ENCODE data around the gene RNF25. TPM values are rescaled to one million over a fixed set of nuclear protein-coding genes. Genes with fewer than 3 reads are reported as not detected.
"Not testable (repeated sequence)": the region's sequence is repeated elsewhere in the genome, so short reads cannot be mapped to it uniquely, and the experiment has no call there.

Gene RNF25
- total RNA-seq, 1 donor from 2014 or later = 35.7 TPM

DNA sequence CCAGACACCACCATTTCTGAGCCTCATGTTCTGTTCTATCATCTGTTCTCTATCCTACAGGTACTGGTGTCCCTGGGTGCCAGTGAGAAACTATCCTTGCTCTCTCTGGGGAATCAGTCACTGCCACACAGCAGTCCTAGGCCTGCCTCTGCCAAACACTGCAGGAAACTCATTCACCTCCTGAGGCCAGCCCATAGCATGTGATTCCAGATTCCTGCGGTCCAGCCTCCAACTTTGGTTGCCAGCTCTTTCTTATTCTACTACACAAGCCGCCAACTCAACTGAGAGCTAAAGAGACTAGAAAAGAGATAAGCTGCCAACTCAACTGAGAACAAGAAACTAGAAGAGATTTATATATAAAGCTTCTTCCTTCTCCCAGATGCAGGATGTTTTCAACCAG, 30.0 kb upstream of the RNF25 start:
- no peak for DNase-seq (ENCODE audit: extremely low spot score, unreplicated experiment)
- no peaks in the 10 kb centered on the region for H3K27me3 Mint-ChIP-seq (ENCODE audit: unreplicated experiment)
- H3K4me3 Mint-ChIP-seq (ENCODE audit: unreplicated experiment) = no peak overlapping the region
- TF ChIP-seq, protein P1, sequence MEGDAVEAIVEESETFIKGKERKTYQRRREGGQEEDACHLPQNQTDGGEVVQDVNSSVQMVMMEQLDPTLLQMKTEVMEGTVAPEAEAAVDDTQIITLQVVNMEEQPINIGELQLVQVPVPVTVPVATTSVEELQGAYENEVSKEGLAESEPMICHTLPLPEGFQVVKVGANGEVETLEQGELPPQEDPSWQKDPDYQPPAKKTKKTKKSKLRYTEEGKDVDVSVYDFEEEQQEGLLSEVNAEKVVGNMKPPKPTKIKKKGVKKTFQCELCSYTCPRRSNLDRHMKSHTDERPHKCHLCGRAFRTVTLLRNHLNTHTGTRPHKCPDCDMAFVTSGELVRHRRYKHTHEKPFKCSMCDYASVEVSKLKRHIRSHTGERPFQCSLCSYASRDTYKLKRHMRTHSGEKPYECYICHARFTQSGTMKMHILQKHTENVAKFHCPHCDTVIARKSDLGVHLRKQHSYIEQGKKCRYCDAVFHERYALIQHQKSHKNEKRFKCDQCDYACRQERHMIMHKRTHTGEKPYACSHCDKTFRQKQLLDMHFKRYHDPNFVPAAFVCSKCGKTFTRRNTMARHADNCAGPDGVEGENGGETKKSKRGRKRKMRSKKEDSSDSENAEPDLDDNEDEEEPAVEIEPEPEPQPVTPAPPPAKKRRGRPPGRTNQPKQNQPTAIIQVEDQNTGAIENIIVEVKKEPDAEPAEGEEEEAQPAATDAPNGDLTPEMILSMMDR (IDR thresholded peaks at IDR 0.05) = no peak
- peaks cover 29% of the 10 kb centered on the region for H3K36me3 Mint-ChIP-seq (ENCODE audit: unreplicated experiment)
- no peaks in the 10 kb centered on the region for H3K9me3 Mint-ChIP-seq (ENCODE audit: unreplicated experiment)
- no peak overlapping the region for H3K27ac Mint-ChIP-seq (ENCODE audit: unreplicated experiment)
- H3K4me1 Mint-ChIP-seq (ENCODE audit: unreplicated experiment) = no peaks in the 10 kb centered on the region

DNA sequence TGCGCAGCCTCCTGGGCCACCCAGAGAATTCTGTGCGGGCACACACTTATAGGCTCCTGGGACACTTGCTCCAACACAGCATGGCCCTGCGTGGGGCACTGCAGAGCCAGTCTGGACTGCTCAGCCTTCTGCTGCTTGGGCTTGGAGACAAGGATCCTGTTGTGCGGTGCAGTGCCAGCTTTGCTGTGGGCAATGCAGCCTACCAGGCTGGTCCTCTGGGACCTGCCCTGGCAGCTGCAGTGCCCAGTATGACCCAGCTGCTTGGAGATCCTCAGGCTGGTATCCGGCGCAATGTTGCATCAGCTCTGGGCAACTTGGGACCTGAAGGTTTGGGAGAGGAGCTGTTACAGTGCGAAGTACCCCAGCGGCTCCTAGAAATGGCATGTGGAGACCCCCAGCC, 27.1 kb upstream of the RNF25 start:
- no peaks in the 10 kb centered on the region for H3K27me3 Mint-ChIP-seq (ENCODE audit: unreplicated experiment)
- peaks cover 32% of the 10 kb centered on the region for H3K36me3 Mint-ChIP-seq (ENCODE audit: unreplicated experiment)
- no peak overlapping the region for H3K27ac Mint-ChIP-seq (ENCODE audit: unreplicated experiment)
- H3K4me1 Mint-ChIP-seq (ENCODE audit: unreplicated experiment) = peaks cover 6% of the 10 kb centered on the region
- TF ChIP-seq, protein P1 (IDR thresholded peaks at IDR 0.05) = no peak
- H3K9me3 Mint-ChIP-seq (ENCODE audit: unreplicated experiment) = no peaks in the 10 kb centered on the region
- H3K4me3 Mint-ChIP-seq (ENCODE audit: unreplicated experiment) = no peak overlapping the region
- no peak for DNase-seq (ENCODE audit: extremely low spot score, unreplicated experiment)

DNA sequence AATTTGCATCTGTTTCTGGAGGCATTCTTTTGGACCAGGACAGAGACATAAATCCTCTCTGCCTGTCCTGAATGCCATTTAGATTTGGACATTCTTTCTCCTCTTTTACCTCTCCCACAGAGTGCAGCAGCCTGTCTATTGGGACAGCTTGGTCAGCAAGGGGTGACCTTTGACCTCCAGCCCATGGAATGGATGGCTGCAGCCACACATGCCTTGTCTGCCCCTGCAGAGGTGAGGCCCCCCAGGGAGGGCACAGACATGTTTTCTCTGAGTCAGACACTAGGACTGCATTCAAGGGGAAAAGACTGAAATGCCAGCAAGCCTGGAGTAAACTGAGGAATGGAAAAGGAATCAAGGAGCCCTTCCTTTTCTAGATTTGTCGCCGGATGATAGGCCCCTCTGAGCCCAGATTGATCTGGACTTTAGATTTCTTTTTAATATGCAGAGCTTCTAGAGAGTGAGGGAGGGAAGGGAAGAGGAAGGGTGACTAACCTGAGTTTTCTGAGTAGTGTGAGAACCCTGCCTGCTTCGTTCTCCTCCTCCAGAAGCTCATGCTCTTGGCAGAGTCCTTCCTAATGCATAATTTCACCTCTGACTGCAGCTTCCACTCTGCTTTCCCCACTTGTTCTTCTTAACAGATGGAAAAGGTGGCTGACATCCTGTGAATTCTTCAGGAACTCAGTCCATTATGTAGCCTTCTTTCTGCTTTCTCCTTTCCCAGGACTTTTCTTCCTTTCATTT, 22.8 kb upstream of the RNF25 start:
- no peak for DNase-seq (ENCODE audit: extremely low spot score, unreplicated experiment)
- Mint-ChIP-seq H3K27ac (ENCODE audit: unreplicated experiment) (peak overlapping the region; percentile 40), H3K27me3 (ENCODE audit: unreplicated experiment) (no peaks in the 10 kb centered on the region), H3K36me3 (ENCODE audit: unreplicated experiment) (peaks cover 49% of the 10 kb centered on the region), H3K9me3 (ENCODE audit: unreplicated experiment) (no peaks in the 10 kb centered on the region), H3K4me3 (ENCODE audit: unreplicated experiment) (no peak overlapping the region), H3K4me1 (ENCODE audit: unreplicated experiment) (peaks cover 6% of the 10 kb centered on the region)
- TF ChIP-seq, protein P1 (IDR thresholded peaks at IDR 0.05) = no peak

DNA sequence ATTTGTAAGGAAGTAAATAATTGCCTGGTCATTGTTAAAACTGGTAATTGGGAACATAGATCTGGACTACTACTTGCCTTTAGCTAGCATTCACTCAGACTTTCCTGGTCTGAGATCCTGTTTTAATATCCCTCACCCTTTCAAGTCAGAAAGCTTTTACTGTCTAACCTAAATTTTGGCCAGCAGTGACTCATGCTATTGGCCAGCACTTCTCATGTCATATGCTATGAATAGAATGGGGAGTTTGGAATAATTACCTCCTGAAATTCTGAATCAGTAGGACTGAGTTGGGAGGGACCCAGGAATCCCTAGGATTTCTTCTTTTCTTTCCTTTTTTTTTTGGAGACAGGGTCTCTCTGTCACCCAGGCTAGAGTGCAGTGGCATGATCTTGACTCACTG, 19.4 kb upstream of the RNF25 start:
- Mint-ChIP-seq H3K27me3 (ENCODE audit: unreplicated experiment) (no peaks in the 10 kb centered on the region), H3K4me3 (ENCODE audit: unreplicated experiment) (no peak overlapping the region), H3K9me3 (ENCODE audit: unreplicated experiment) (no peaks in the 10 kb centered on the region), H3K36me3 (ENCODE audit: unreplicated experiment) (peaks cover 38% of the 10 kb centered on the region), H3K27ac (ENCODE audit: unreplicated experiment) (no peak overlapping the region), H3K4me1 (ENCODE audit: unreplicated experiment) (peaks cover 6% of the 10 kb centered on the region)
- TF ChIP-seq, protein P1 (IDR thresholded peaks at IDR 0.05) = no peak
- no peak for DNase-seq (ENCODE audit: extremely low spot score, unreplicated experiment)

DNA sequence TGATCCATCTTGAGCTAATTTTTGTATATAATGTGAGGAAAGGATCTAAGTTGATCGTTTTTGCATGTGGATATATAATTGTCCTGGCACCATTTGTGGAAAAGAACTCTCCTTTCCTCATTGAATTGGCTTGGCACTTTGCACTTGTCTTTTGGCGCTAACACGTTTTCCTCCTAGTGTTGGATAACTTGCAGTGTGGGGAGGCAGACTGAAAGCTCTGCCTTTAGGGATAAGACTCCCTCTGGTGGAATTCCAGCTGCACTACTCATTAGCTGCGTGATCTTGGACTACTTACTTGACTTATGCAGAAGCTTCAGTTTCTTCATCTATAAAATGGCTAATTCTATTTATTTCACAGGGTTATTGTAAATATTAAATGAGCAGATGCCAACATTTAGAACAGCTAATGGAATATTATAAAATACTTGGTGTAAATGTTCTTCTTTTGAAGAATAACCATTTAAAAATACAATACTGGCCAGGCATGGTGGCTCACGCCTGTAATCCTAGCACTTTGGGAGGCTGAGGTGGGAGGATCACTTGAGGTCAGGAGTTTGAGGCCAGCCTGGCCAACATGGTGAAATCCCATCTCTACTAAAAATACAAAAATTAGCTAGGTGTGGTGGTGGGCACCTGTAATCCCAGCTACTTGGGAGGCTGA, 15.7 kb upstream of the RNF25 start:
- TF ChIP-seq, protein P1 (IDR thresholded peaks at IDR 0.05) = peak; percentile 87
- not testable (repeated sequence) for H3K4me1 Mint-ChIP-seq (ENCODE audit: unreplicated experiment); H3K27me3 Mint-ChIP-seq (ENCODE audit: unreplicated experiment); H3K9me3 Mint-ChIP-seq (ENCODE audit: unreplicated experiment); H3K4me3 Mint-ChIP-seq (ENCODE audit: unreplicated experiment); H3K27ac Mint-ChIP-seq (ENCODE audit: unreplicated experiment); DNase-seq (ENCODE audit: extremely low spot score, unreplicated experiment)
- H3K36me3 Mint-ChIP-seq (ENCODE audit: unreplicated experiment) = peaks cover 36% of the 10 kb centered on the region

All from osteocyte (in vitro differentiated cells).